Measurements from ENCODE around the gene ARL5C. TPM values are rescaled to one million over a fixed set of nuclear protein-coding genes. Genes with fewer than 3 reads are reported as not detected.
"Not testable (repeated sequence)": the region's sequence is repeated elsewhere in the genome, so short reads cannot be mapped to it uniquely, and the experiment has no call there.

ARL5C gene
- total RNA-seq, 1 donor from 2014 or later, result not detected

GRCh38 chr17:39144416-39144840 is 21.5 kb downstream of the ARL5C start:
- intact Hi-C loops (cut with micrococcal nuclease), result no loop called here

- intact Hi-C loops (cut with micrococcal nuclease), result no loop called here
Observed at GRCh38 chr17:39143552-39144093, 22.3 kb downstream of the ARL5C start.

- intact Hi-C loops (cut with micrococcal nuclease), result no loop called here
Observed at GRCh38 chr17:39141915-39142664, 23.9 kb downstream of the ARL5C start.

GRCh38 chr17:39141294-39141693 is 24.7 kb downstream of the ARL5C start:
- intact Hi-C loops (cut with micrococcal nuclease), result no loop called here

DNA sequence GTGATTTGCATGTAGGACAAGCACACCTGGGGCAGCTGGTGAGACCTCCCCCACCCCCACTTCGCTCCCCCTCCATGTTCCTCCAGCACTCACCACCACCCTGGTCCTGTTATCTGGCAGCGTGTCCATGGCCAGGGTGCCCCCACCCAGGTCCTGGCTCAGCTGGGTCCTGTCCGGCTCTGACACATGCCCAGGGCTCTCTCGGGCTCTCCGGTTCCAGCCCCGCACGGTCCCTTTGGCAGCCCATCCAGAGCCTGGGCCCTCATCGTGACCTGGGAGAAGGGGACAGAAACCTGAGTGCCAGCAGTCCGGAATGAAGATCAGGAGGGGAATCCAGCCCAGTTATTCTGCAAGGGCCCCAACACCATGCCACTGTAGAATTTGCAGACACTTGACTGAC is 26.4 kb downstream of the ARL5C start:
- intact Hi-C loops (cut with micrococcal nuclease), result no loop called here

DNA sequence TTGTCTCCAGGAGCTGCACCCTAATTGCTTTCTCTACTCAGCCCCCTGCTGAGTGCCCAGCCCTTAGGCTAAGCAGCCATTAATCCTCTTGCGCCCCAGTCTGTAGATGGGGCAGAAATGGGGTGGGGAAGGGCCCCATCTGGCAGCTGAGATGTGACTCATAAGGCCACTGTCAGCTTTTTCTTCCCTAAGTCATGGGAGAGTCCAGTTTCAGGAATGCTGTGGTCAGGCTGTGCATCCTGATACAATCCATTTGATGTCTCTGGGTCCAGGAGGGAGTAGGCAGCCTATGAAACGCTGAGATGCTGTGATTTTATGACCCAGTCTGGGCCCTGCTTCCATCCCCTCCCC is 26.8 kb downstream of the ARL5C start:
- intact Hi-C loops (cut with micrococcal nuclease), result no loop called here

DNA sequence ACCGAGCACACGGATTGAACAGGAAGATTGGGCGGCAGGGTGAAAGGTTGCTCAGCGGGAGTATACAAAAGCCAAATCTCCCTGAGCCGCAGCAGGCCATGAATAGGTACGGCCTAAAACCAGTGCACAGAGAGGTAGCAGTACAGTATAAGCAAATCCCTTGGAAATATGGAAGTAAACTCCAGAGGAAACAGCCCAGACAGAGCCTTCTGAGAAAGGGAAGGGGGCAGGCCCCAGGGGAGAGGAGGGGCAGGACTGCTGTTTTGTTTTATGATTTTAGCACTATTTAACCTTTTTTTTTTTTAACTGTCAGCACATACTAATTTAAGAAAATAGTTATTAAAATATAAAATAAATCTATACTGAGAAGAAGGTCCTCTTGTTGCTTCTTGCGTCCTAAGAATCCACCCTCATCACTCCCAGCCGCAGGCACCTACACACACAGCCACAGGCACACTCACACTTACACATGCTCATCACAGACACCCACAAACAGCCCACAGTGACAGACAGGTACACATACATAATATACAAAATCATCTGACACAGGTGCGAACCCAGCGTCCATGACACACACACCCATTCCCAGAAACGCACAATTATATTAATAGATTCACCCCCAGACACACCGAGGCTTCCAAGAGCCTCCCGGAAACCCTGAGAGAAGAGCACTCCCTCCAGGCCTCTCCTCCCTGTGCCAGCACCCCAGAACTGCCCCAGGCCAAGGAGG is 27.4 kb downstream of the ARL5C start:
- intact Hi-C loops (cut with micrococcal nuclease), result no loop called here

- intact Hi-C loops (cut with micrococcal nuclease), result no loop called here
Observed at GRCh38 chr17:39134878-39135277, 31.1 kb downstream of the ARL5C start.

DNA sequence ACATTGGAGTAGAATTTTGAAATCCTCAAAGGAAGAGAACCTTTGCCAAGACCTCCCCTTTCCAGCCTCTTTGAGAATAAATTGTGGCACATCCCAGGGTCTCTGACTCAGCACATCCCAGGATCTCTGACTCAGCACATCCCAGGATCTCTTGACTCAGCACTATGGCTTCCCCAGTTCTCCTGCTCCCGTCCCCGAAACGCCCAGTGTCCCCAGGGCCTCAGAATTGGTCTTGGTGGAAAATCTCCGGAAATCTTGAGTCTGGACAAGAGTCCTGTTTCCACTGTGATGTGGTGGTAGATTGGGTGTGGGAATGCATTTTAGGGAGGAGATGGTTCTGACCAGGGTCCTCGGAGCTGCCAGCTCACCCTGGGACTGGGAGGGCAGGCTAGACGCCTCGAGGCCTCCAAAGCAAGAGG is 33.8 kb downstream of the ARL5C start:
- intact Hi-C loops (cut with micrococcal nuclease), result no loop called here

DNA sequence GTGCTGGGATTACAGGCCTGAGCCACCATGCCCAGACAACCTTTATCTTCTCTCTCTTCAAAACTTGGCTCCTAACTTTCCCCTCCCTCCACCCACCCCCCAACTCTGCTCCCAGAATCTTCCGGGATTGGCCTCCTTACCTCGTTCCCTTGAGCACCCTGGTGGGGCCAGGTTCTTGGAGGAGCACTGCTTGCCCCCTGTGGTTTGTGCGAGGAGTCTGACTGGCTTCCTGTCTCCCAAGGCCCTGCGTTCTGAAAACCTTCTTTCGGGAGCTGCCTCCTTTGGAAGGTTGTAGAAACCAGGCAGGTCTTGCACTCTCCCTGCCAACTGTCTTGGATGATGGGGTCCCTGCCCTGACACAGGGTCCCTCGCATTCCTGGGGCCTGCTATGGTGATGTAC is 34.3 kb downstream of the ARL5C start:
- intact Hi-C loops (cut with micrococcal nuclease), result no loop called here

- intact Hi-C loops (cut with micrococcal nuclease), result no loop called here
Observed at GRCh38 chr17:39130205-39130604, 35.8 kb downstream of the ARL5C start.

GRCh38 chr17:39129544-39129943 is 36.4 kb downstream of the ARL5C start:
- intact Hi-C loops (cut with micrococcal nuclease), result not testable (repeated sequence)

GRCh38 chr17:39126436-39126835 is 39.5 kb downstream of the ARL5C start:
- intact Hi-C loops (cut with micrococcal nuclease), result no loop called here

- intact Hi-C loops (cut with micrococcal nuclease), result no loop called here
Observed at GRCh38 chr17:39125143-39125875, 40.7 kb downstream of the ARL5C start.

DNA sequence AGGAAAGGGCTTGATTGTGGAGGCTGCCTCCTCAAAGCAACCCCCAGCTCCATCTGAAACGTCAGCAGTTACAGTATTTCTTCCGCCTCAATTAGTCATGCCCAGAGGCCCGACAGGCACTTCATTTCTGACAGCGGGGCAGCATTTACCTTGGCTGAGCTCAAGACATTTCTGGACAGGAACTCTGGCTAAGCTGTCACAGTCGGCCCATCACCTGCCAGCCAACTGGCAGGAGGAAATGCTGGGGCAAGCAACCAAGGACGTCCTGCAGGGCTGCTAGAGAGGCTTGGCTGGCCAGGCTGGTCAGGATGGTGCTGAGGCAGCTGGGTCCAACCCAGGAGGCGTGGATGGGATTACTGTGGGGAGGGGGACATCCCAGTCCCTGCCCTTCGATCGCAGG is 42.3 kb downstream of the ARL5C start:
- intact Hi-C loops (cut with micrococcal nuclease), result no loop called here

DNA sequence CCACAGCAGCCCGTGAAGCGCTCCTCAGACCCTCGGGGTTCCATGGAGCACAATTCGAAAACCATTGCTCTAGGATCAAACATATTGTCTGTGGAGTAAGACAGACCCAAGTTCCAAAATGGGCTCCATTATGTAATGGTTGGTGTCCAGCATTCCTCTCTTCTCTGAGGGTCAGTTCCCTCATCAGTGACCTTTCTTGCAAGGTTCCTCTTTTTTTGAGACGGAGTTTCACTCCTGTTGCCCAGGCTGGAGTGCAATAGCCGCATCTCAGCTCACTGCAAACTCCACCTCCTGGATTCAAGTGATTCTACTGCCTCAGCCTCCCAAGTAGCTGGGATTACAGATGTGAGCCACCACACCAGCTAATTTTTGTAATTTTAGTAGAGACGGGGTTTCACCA is 43.0 kb downstream of the ARL5C start:
- intact Hi-C loops (cut with micrococcal nuclease), result no loop called here

GRCh38 chr17:39121919-39122318 is 44.0 kb downstream of the ARL5C start:
- intact Hi-C loops (cut with micrococcal nuclease), result not testable (repeated sequence)

GRCh38 chr17:39118674-39119419 is 47.1 kb downstream of the ARL5C start:
- intact Hi-C loops (cut with micrococcal nuclease), result no loop called here

- intact Hi-C loops (cut with micrococcal nuclease), result no loop called here
Observed at GRCh38 chr17:39116224-39116623, 49.7 kb downstream of the ARL5C start.

GRCh38 chr17:39115135-39115534 is 50.8 kb downstream of the ARL5C start:
- intact Hi-C loops (cut with micrococcal nuclease), result no loop called here

DNA sequence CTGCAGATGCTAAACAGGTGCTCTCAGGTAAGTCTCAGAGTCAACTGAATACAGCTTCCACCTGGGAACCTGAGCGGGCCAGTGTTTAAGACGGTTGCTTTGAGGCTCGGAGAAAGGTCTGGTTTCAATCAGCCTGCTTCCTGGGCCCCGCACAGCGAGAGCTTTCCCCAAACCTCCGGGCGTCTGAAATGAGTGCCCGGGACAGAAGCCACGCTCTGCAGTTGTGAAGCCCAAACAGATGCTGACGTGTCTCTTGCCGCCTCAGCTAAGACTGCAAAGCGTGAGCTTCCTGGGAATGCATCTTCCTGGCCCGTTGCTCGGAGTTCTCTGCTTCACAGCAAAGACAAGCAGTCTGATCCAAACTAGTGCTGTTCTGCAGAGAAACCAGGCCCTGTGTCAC is 51.2 kb downstream of the ARL5C start:
- intact Hi-C loops (cut with micrococcal nuclease), result no loop called here

Data from T-helper 2 cell treated with Interferon-gamma antibody and Interleukin-4, amounts not matched to agents 100 ng/mL and 5 ng/mL, for 36 hours (primary cell).